Mesodermal cell (in vitro differentiated cells): ENCODE results near the gene FBXO45.
"Not testable (repeated sequence)": the region's sequence is repeated elsewhere in the genome, so short reads cannot be mapped to it uniquely, and the experiment has no call there.

Source experiments
- H3K27ac ChIP-seq: 2 replicates; pipeline ENCODE4 v1.7.0; 2013; ENCODE audit warnings: mild to moderate bottlenecking, low read depth, low read length, moderate library complexity; ENCODE audit not compliant: severe bottlenecking
- H3K36me3 ChIP-seq: 2 replicates; pipeline ENCODE4 v1.7.1; 2013; ENCODE audit warnings: mild to moderate bottlenecking, low read length, moderate library complexity; ENCODE audit not compliant: control insufficient read depth, insufficient read depth
- H3K4me1 ChIP-seq: one replicate; pipeline ENCODE4 v1.7.1; 2013; ENCODE audit warnings: mild to moderate bottlenecking, low read length; ENCODE audit not compliant: insufficient read depth, control insufficient read depth, poor library complexity, severe bottlenecking
- H3K4me3 ChIP-seq: 2 replicates; pipeline ENCODE4 v1.7.0; 2013; ENCODE audit warnings: low read length, control low read depth, mild to moderate bottlenecking; ENCODE audit not compliant: insufficient read depth, poor library complexity, severe bottlenecking; ENCODE audit errors: extremely low read depth
- H3K9me3 ChIP-seq: 2 replicates; pipeline ENCODE4 v1.7.1; 2013; ENCODE audit warnings: mild to moderate bottlenecking, low read length, moderate library complexity; ENCODE audit not compliant: control insufficient read depth
- WGBS, 2 experiments: methylation state at CpG; one replicate each; pipeline ENCODE4 v1.1.5; 2013; ENCODE audit warnings: missing lambda C conversion rate in 2 of 2; ENCODE audit not compliant: insufficient coverage in 2 of 2; 5-methylcytosine and 5-hydroxymethylcytosine counted together

Gene FBXO45

DNA sequence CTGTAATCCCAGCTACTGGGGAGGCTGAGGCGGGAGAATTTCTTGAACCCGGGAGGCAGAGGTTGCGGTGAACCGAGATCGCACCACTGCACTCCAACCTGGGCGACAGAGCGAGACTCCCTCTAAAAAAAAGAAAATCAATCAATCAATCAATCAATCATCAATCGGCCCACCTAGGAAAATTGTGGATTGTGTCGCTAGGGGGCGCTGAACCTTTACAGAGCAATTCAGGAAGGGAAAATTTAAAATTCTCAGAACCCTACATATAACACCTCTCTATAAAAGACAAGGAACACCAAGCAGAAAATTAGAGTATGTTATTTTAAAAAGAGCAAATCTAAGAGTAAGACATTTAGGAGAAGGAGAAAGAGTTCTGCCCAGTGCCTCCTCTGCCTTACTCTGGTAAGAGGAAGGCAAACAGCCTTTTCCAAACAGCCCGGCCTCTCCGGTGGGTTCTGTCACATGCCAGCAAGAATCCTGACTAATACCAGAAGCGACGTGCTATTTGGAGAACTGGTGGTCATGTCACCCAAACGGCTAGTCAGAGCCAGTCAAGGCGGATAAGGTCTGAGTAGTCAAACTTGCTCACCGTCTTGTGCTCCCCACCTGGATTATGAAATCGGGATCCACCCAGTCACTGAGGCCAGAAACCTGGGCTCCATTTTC lies 31.0 kb upstream of the FBXO45 start:
- 89 to 93% methylated on average over 9 of the region's 18 CpGs for WGBS, 2 experiments
- Histone ChIP-seq H3K4me3 (no peak overlapping the region), H3K36me3 (no peaks in the 10 kb centered on the region), H3K4me1 (no peaks in the 10 kb centered on the region), H3K9me3 (no peaks in the 10 kb centered on the region), H3K27ac (no peak overlapping the region)

DNA sequence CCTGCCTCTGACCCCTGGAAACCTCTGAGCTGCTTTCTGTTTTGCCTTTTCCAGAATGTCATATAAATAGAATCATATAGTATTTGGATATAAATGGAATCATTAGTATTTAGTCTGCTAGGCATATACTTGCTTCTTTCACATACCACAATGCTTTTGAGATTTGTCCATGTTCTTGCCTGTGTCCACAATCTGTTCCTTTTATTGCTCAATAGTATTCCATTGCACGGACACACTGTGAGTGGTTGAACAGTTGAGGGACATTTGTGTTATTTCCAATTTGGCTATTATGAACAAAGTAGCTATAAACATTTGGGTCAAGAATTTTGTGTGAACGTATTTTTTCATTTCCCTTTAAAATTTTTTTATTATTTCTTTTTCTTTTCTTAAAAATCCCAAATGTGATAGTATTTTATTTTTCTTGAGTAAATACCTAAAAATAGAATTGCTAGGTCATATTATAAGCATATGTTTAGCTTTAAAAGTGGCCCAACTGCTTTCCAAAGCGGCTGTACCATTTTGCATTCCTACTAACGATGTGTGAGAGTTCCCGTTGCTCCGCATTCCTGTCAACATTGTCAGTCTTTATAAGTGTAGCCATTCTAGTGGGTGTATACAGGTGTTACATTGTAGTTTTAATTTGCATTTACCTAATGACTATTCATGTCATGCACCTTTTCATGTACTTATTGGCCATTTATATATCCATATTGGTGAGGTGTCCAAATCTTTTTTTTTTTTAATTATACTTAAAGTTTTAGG lies 26.6 kb upstream of the FBXO45 start:
- 100% methylated on average over 3 of the region's 6 CpGs; no CpG with 5 or more reads in 1 of the 2 experiments for WGBS, 2 experiments
- no peak overlapping the region for H3K27ac ChIP-seq
- no peaks in the 10 kb centered on the region for H3K36me3 ChIP-seq
- no peaks in the 10 kb centered on the region for H3K4me1 ChIP-seq
- H3K9me3 ChIP-seq, result no peaks in the 10 kb centered on the region
- no peak overlapping the region for H3K4me3 ChIP-seq

DNA sequence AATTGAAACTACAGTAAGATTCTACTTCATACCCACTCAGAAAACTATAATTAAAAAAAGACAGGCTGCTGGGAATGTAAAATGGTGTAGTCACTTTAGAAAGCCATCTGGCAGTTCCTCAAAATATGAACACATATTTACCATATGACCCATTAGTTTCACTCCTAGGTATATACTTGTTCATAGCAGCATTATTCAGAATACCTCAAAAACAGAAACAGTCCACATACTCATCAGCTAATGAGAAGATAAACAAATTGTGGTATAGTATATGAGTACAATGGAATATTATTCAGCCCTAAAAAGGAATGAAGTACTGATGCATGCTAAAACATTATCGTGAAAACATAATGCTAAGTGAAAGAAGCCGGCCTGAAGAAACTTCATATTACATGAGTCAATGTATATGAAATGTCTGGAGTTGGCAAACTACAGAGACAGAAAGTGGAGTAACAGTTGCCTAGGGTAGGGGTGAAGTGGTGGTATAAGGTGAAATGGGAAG lies 23.9 kb upstream of the FBXO45 start:
- Histone ChIP-seq H3K36me3 (no peaks in the 10 kb centered on the region), H3K4me1 (no peaks in the 10 kb centered on the region), H3K9me3 (peaks cover 8% of the 10 kb centered on the region), H3K27ac (no peak overlapping the region), H3K4me3 (no peak overlapping the region)
- 100% methylated on average over 2 of the region's 2 CpGs for WGBS, 2 experiments

DNA sequence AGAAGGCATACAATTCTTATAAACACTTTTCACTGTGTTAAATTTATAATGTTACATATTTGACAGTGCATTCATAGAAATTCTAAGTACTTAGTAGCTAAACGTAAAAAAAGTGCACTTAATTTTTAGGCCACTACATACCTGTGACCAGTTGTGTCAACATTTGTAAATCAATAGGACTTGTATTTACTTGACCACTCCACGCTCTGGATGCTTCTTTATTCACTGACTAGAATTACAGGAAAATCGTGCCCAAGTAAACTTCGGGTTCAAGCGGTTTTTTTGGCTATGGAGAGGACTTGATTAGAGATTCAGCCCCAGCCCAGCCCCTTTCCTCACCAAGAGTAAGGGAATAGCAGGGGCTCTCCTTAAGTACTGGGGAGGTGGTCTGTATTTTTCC lies 21.9 kb upstream of the FBXO45 start:
- WGBS, 2 experiments, result 91 to 93% methylated on average over 3 to 4 of the region's 5 CpGs
- Histone ChIP-seq H3K36me3 (no peaks in the 10 kb centered on the region), H3K4me1 (no peaks in the 10 kb centered on the region), H3K9me3 (peaks cover 15% of the 10 kb centered on the region), H3K4me3 (no peak overlapping the region), H3K27ac (no peak overlapping the region)

DNA sequence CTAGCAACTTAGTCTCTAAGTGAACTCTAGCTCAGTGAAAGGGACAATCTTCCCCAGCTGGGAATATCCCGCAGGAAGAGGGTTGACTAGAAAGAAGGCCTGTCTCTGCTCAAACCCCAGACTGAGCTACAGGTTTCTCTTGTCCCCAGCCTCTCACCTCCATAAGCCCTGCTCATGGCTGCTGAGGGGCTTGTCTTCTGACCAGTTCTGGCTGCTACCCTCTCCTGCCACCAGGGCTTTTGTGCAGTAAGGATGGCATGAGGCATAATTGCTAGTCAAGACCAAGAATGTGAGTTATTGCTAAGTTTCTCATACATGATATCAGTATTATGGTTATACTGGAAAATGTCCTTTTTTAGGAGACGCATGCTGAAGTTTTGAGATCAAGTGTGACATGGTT lies 21.4 kb upstream of the FBXO45 start:
- H3K36me3 ChIP-seq, result no peaks in the 10 kb centered on the region
- no peak overlapping the region for H3K4me3 ChIP-seq
- no peaks in the 10 kb centered on the region for H3K4me1 ChIP-seq
- no peak overlapping the region for H3K27ac ChIP-seq
- 86 to 100% methylated on average over 1 to 2 of the region's 2 CpGs for WGBS, 2 experiments
- peaks cover 15% of the 10 kb centered on the region for H3K9me3 ChIP-seq

DNA sequence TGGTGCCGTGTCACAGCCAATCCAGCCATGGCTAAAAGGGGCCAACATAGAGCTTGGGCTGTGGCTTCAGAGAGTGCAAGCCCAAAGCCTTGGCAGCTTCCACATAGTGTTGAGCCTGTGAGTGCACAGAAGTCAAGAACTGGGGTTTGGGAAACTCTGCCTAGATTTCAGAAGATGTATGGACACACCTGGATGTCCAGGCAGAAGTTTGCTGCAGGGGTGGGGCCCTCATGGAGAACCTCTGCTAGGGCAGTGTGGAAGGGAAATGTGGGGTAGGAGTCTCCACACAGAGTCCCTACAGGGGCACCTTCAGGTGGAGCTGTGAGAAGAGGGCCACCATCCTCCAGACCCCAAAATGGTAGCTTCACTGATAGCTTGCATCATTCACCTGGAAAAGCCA lies 19.1 kb upstream of the FBXO45 start:
- H3K36me3 ChIP-seq, H3K27ac ChIP-seq, H3K4me1 ChIP-seq, H3K4me3 ChIP-seq: not testable (repeated sequence)
- peaks cover 15% of the 10 kb centered on the region for H3K9me3 ChIP-seq
- WGBS, 2 experiments, result 90 to 94% methylated on average over 1 of the region's 1 CpG

DNA sequence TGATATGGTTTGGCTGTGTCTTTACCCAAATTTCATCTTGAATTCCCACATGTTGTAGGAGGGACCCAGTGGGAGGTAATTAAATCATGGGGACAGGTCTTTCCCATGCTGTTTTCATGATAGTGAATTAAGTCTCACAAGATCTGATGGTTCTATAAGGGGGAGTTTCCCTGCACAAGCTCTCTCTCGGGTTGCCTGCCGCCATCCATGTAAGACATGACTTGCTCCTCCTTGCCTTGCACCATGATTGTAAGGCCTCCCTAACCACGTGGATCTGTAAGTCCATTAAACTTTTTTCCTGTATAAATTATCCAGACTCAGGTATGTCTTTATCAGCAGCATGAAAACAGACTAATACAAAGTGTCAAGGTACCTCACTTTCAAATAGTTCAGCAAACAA lies 18.3 kb upstream of the FBXO45 start:
- WGBS, 2 experiments, result 73 to 93% methylated on average over 2 to 3 of the region's 3 CpGs
- H3K4me3 ChIP-seq, H3K36me3 ChIP-seq, H3K27ac ChIP-seq, H3K4me1 ChIP-seq: not testable (repeated sequence)
- H3K9me3 ChIP-seq, result peaks cover 15% of the 10 kb centered on the region

DNA sequence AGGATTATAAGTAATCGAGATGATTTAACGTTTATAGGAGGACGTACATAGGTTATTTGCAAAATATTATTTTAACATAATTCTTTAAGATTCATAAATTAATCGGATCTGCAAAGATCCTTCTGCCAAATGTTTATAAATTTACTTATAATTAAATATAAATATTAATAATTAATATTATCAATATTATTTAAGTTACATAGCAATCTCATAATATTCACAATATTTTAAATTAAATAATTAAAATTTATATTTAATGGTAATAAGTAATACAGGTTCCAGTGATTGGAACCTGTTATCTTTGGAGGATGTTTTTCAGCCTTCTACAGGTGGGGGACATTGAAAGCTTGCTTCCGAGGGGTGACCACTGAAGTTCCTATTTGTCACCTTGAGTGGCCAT lies 16.2 kb upstream of the FBXO45 start:
- Histone ChIP-seq H3K4me1 (no peaks in the 10 kb centered on the region), H3K27ac (no peak overlapping the region), H3K36me3 (no peaks in the 10 kb centered on the region), H3K4me3 (no peak overlapping the region), H3K9me3 (peaks cover 15% of the 10 kb centered on the region)
- WGBS, 2 experiments, result 88 to 100% methylated on average over 1 of the region's 5 CpGs

DNA sequence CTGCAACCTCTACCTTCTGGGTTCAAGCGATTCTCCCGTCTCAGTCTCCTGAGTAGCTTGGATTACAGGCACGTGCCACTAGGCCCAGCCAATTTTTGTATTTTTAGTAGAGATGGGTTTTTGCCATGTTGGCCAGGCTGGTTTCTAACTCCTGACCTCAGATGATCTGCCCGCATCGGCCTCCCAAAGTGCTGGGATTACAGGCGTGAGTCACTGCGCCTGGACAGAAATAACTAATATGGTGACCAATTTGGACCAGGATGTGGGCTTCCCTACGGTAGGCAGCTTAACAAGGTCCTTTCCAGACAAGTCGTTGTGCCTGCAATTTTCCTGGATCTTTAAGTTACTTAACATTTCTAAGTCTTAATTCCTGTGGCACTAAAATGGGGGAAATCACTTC lies 14.9 kb upstream of the FBXO45 start:
- 90 to 92% methylated on average over 9 of the region's 9 CpGs for WGBS, 2 experiments

DNA sequence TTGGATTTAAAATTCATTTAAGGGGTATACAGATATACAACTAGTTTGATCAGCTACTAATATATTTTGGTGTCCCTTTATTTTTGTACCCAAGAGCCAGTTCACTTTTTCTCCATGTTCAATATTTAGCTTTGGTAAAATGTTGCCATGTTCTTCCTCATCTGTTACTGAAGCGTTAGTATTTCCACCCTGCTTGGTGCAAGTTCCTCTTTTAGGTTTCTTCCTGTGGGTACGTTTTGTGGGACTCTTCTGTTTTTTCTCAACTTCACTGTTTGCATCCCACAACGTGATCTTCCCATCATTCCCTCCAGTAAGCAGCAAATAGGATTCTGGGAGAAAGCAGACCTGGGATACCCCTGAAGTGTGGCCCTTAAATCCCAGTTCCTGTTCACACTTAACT lies 14.3 kb upstream of the FBXO45 start:
- WGBS, 2 experiments, result 92 to 97% methylated on average over 2 to 3 of the region's 3 CpGs

More for the DNA sequence above, 14.9 kb upstream of the FBXO45 start:
- Histone ChIP-seq H3K27ac (no peak overlapping the region), H3K4me3 (no peak overlapping the region), H3K4me1 (no peaks in the 10 kb centered on the region), H3K9me3 (peaks cover 10% of the 10 kb centered on the region), H3K36me3 (no peaks in the 10 kb centered on the region)

DNA sequence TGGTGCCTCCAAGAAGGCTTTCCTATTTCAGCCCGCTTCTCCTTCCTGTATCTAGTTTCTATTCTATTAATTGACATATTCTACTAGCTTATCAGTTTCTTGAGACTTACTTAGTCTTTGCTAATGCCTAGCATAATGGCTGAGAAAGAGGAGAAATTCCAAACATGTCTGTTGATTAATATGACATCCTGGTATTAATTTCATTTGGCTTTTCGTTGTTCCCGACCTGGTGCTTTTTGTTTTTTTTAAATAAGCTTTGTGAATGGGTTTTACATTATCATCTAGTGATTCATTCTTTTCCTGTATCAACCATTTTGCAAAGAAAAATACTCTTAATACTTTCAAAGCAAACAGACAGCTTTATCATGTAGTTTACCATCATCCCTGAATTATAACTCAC lies 13.2 kb upstream of the FBXO45 start:
- H3K4me3 ChIP-seq, result no peak overlapping the region
- H3K27ac ChIP-seq, result no peak overlapping the region
- H3K9me3 ChIP-seq, result peaks cover 5% of the 10 kb centered on the region
- 100% methylated on average over 1 of the region's 3 CpGs; no CpG with 5 or more reads in 1 of the 2 experiments for WGBS, 2 experiments
- peaks cover 7% of the 10 kb centered on the region for H3K4me1 ChIP-seq
- no peaks in the 10 kb centered on the region for H3K36me3 ChIP-seq

More for the DNA sequence above, 14.3 kb upstream of the FBXO45 start:
- Histone ChIP-seq H3K36me3 (no peaks in the 10 kb centered on the region), H3K4me3 (no peak overlapping the region), H3K4me1 (peaks cover 2% of the 10 kb centered on the region), H3K27ac (no peak overlapping the region), H3K9me3 (peaks cover 7% of the 10 kb centered on the region)
